Adipocyte (in vitro differentiated cells): ENCODE measurements around the gene ST8SIA6.
"Not testable (repeated sequence)": the region's sequence is repeated elsewhere in the genome, so short reads cannot be mapped to it uniquely, and the experiment has no call there.

Experiments
- DNase-seq: peaks from one replicate; pipeline ENCODE4 v3.0.0-alpha.2; 2015; ENCODE audit warnings: low read depth
- H3K27me3 ChIP-seq: replicated peaks from 2 replicates; pipeline ENCODE4 v1.7.0; 2013; ENCODE audit warnings: mild to moderate bottlenecking, low read length, moderate library complexity; ENCODE audit not compliant: control insufficient read depth, insufficient read depth
- H3K36me3 ChIP-seq: 2 replicates; pipeline ENCODE4 v1.7.0; 2013; ENCODE audit warnings: low read length, mild to moderate bottlenecking, moderate library complexity; ENCODE audit not compliant: control insufficient read depth, insufficient read depth, severe bottlenecking
- H3K4me1 ChIP-seq: 2 replicates; pipeline ENCODE4 v1.7.0; 2013; ENCODE audit warnings: mild to moderate bottlenecking, low read length, moderate library complexity; ENCODE audit not compliant: control insufficient read depth, insufficient read depth
- H3K4me3 ChIP-seq: 2 replicates; pipeline ENCODE4 v1.7.0; 2013; ENCODE audit warnings: mild to moderate bottlenecking, low read length, moderate library complexity
- H3K9ac ChIP-seq: 2 replicates; pipeline ENCODE4 v1.7.0; 2013; ENCODE audit warnings: mild to moderate bottlenecking, low read length, moderate library complexity
- H3K9me3 ChIP-seq: 2 replicates; pipeline ENCODE4 v1.7.0; 2013; ENCODE audit warnings: mild to moderate bottlenecking, low read length, moderate library complexity; ENCODE audit not compliant: control insufficient read depth

Gene ST8SIA6

GRCh38 chr10:17326377-17326776 is 128.0 kb downstream of the ST8SIA6 start:
- DNase-seq: no peak
- Histone ChIP-seq H3K9me3 (no peaks in the 10 kb centered on the region), H3K9ac (no peak overlapping the region), H3K4me1 (no peaks in the 10 kb centered on the region), H3K4me3 (no peak overlapping the region), H3K27me3 (no peaks in the 10 kb centered on the region), H3K36me3 (no peaks in the 10 kb centered on the region)

GRCh38 chr10:17321957-17322356 is 132.4 kb downstream of the ST8SIA6 start:
- not testable (repeated sequence) for H3K9me3 ChIP-seq

GRCh38 chr10:17316488-17317170 is 137.8 kb downstream of the ST8SIA6 start:
- no peaks in the 10 kb centered on the region for H3K4me1 ChIP-seq
- DNase-seq: no peak
- H3K9ac ChIP-seq: no peak overlapping the region
- H3K27me3 ChIP-seq: no peaks in the 10 kb centered on the region
- H3K36me3 ChIP-seq: no peaks in the 10 kb centered on the region
- no peak overlapping the region for H3K4me3 ChIP-seq
- H3K9me3 ChIP-seq: peaks cover 2% of the 10 kb centered on the region

More at GRCh38 chr10:17321957-17322356, 132.4 kb downstream of the ST8SIA6 start:
- not testable (repeated sequence) for H3K27me3 ChIP-seq, H3K9ac ChIP-seq, DNase-seq, H3K36me3 ChIP-seq, H3K4me1 ChIP-seq, H3K4me3 ChIP-seq

GRCh38 chr10:17309435-17309834 is 145.0 kb downstream of the ST8SIA6 start:
- Histone ChIP-seq H3K4me3 (no peak overlapping the region), H3K4me1 (no peaks in the 10 kb centered on the region), H3K27me3 (no peaks in the 10 kb centered on the region), H3K36me3 (no peaks in the 10 kb centered on the region), H3K9ac (no peak overlapping the region), H3K9me3 (no peaks in the 10 kb centered on the region)
- no peak for DNase-seq

- Histone ChIP-seq H3K36me3 (no peaks in the 10 kb centered on the region), H3K4me1 (no peaks in the 10 kb centered on the region), H3K4me3 (no peak overlapping the region), H3K9ac (no peak overlapping the region), H3K27me3 (no peaks in the 10 kb centered on the region), H3K9me3 (no peaks in the 10 kb centered on the region)
- DNase-seq: no peak
These were observed 147.3 kb downstream of the ST8SIA6 start for GRCh38 chr10:17307123-17307522.

- no peaks in the 10 kb centered on the region for H3K36me3 ChIP-seq
- no peaks in the 10 kb centered on the region for H3K9me3 ChIP-seq
- no peak overlapping the region for H3K9ac ChIP-seq
- peaks cover 10% of the 10 kb centered on the region for H3K27me3 ChIP-seq
- no peak overlapping the region for H3K4me3 ChIP-seq
- H3K4me1 ChIP-seq: no peaks in the 10 kb centered on the region
- DNase-seq: no peak
These were observed 162.0 kb downstream of the ST8SIA6 start for GRCh38 chr10:17292375-17292774.

- H3K36me3 ChIP-seq: no peaks in the 10 kb centered on the region
- peaks cover 22% of the 10 kb centered on the region for H3K27me3 ChIP-seq
- DNase-seq: peak; percentile 8
- H3K9ac ChIP-seq: no peak overlapping the region
- no peaks in the 10 kb centered on the region for H3K4me1 ChIP-seq
- no peak overlapping the region for H3K4me3 ChIP-seq
- no peaks in the 10 kb centered on the region for H3K9me3 ChIP-seq
These were observed 164.2 kb downstream of the ST8SIA6 start for GRCh38 chr10:17290226-17290625.

GRCh38 chr10:17289763-17290162 is 164.6 kb downstream of the ST8SIA6 start:
- H3K27me3 ChIP-seq: peaks cover 22% of the 10 kb centered on the region
- H3K36me3 ChIP-seq: no peaks in the 10 kb centered on the region
- no peaks in the 10 kb centered on the region for H3K9me3 ChIP-seq
- H3K4me1 ChIP-seq: no peaks in the 10 kb centered on the region
- no peak overlapping the region for H3K9ac ChIP-seq
- no peak overlapping the region for H3K4me3 ChIP-seq
- DNase-seq: no peak

- Histone ChIP-seq H3K4me3 (no peak overlapping the region), H3K9me3 (peaks cover 17% of the 10 kb centered on the region), H3K4me1 (no peaks in the 10 kb centered on the region), H3K9ac (no peak overlapping the region), H3K36me3 (no peaks in the 10 kb centered on the region), H3K27me3 (peaks cover 22% of the 10 kb centered on the region)
- no peak for DNase-seq
These were observed 167.5 kb downstream of the ST8SIA6 start for GRCh38 chr10:17286562-17287550.

- H3K27me3 ChIP-seq: peaks cover 12% of the 10 kb centered on the region
- no peak overlapping the region for H3K9ac ChIP-seq
- no peaks in the 10 kb centered on the region for H3K4me1 ChIP-seq
- H3K4me3 ChIP-seq: no peak overlapping the region
- DNase-seq: no peak
- H3K36me3 ChIP-seq: no peaks in the 10 kb centered on the region
- H3K9me3 ChIP-seq: peaks cover 26% of the 10 kb centered on the region
These were observed 172.1 kb downstream of the ST8SIA6 start for GRCh38 chr10:17282311-17282710.

- no peaks in the 10 kb centered on the region for H3K27me3 ChIP-seq
- H3K4me3 ChIP-seq: no peak overlapping the region
- H3K4me1 ChIP-seq: no peaks in the 10 kb centered on the region
- no peaks in the 10 kb centered on the region for H3K36me3 ChIP-seq
- peaks cover 34% of the 10 kb centered on the region for H3K9me3 ChIP-seq
- no peak for DNase-seq
- H3K9ac ChIP-seq: no peak overlapping the region
These were observed 175.7 kb downstream of the ST8SIA6 start for GRCh38 chr10:17278607-17279240.
